ENCODE results near the gene FLACC1.

GRCh38 chr2:201250741-201251140, 106.4 kb downstream of the FLACC1 start:
- TF ChIP-seq RARB (CRISPR knock-in tag; IDR thresholded peaks at IDR 0.05), result no peak
- TF ChIP-seq ZC3H10 (CRISPR knock-in tag; IDR thresholded peaks at IDR 0.05), result no peak
- TF ChIP-seq SNAI2 (CRISPR knock-in tag; IDR thresholded peaks at IDR 0.05), result no peak
- no peak for TF ChIP-seq POU6F1 (CRISPR knock-in tag; IDR thresholded peaks at IDR 0.05; ENCODE audit: borderline replicate concordance, low read depth)
- no peak for TF ChIP-seq ARNTL (CRISPR knock-in tag; IDR thresholded peaks at IDR 0.05; ENCODE audit: borderline replicate concordance, low read depth)
- no peak for TF ChIP-seq GLIS3 (CRISPR knock-in tag; IDR thresholded peaks at IDR 0.05)
- no peak for TF ChIP-seq ISL1 (CRISPR knock-in tag; IDR thresholded peaks at IDR 0.05)
- no peak for TF ChIP-seq TOX (CRISPR knock-in tag; IDR thresholded peaks at IDR 0.05; ENCODE audit: borderline replicate concordance)
- TF ChIP-seq PATZ1 (CRISPR knock-in tag; IDR thresholded peaks at IDR 0.05; ENCODE audit: borderline replicate concordance), result no peak
- TF ChIP-seq ZNF8 (CRISPR knock-in tag; IDR thresholded peaks at IDR 0.05), result no peak
- no peak for TF ChIP-seq ESRRG (CRISPR knock-in tag; IDR thresholded peaks at IDR 0.05)
- no peak for TF ChIP-seq OSR1 (CRISPR knock-in tag; IDR thresholded peaks at IDR 0.05)
- TF ChIP-seq PPARA (CRISPR knock-in tag; IDR thresholded peaks at IDR 0.05; ENCODE audit: borderline replicate concordance), result no peak

Data from SK-N-SH treated with all-trans-retinoic acid at 6 μM for 48 hours (cell line).